K562 (cell line): ENCODE measurements around the gene CACNA1A. TPM values are rescaled to one million over a fixed set of nuclear protein-coding genes. Genes with fewer than 3 reads are reported as not detected.

Source experiments
- ATAC-seq: fragments of 200-7000 bp; cut with Tn5 transposase; 3 replicates; pipeline ENCODE4 v1.9.1; 2020; ENCODE audit warnings: moderate library complexity
- BruUV-seq: library from RNA; stranded (reverse); fragments of 400-500 nt; replicated peaks from 2 replicates; lab custom pipeline; 2021; lab: Mats Ljungman, UMichigan
- CTCF ChIA-PET: fragments of 300-600 bp; formaldehyde crosslinking; extraction: SDS; loops from one replicate; lab custom pipeline; 2021; ENCODE audit warnings: low intra/inter-chr PET ratio; lab: Yijun Ruan, JAX
- POLR2A ChIA-PET: fragments of 300-600, 350-650 bp; sonication (Branson Sonifier 250); formaldehyde crosslinking; extraction: SDS; loops from one replicate; lab custom pipeline; 2021; ENCODE audit warnings: antibody characterized with exemption, inconsistent platforms; lab: Yijun Ruan, JAX
- DNase-seq, 4 experiments: peaks; one replicate each; pipeline versions ENCODE4 v3.0.0 to v3.0.0-alpha.2; 2011 to 2018; ENCODE audit warnings: low spot score in 3 of 4, mixed read lengths in 3 of 4; ENCODE audit errors: extremely low read depth in 1 of 4
- FAIRE-seq: peaks from 2 replicates; lab custom pipeline; 2011; peaks lifted over from hg19 to GRCh38; lab: Jason Lieb, UNC
- H2AFZ ChIP-seq: 2 replicates; pipeline ENCODE4 v1.6.0; 2011; ENCODE audit warnings: low read depth, low read length, control low read depth, inconsistent platforms
- H3K27ac ChIP-seq: fragments of 200-600 bp; 3 replicates; pipeline ENCODE4 v1.8.0; 2011; ENCODE audit warnings: low read depth, mild to moderate bottlenecking, control low read depth, inconsistent platforms, low read length, moderate library complexity, mixed read lengths; ENCODE audit errors: extremely low read depth
- H3K27me3 ChIP-seq, 2 experiments: fragments of 300-600 bp in 1 of 2; 2 replicates in 1 of 2; 3 replicates in 1 of 2; pipeline versions ENCODE4 v1.6.0 to v1.8.0; 2011; ENCODE audit warnings: inconsistent platforms in 2 of 2, low read length in 2 of 2, mild to moderate bottlenecking in 1 of 2, mixed read lengths in 1 of 2, moderate library complexity in 1 of 2; ENCODE audit not compliant: control insufficient read depth in 2 of 2, insufficient read depth in 2 of 2
- H3K36me3 ChIP-seq: fragments of 300-600 bp; 3 replicates; pipeline ENCODE4 v1.8.0; 2011; ENCODE audit warnings: mild to moderate bottlenecking, low read length, inconsistent platforms; ENCODE audit not compliant: control insufficient read depth, insufficient read depth
- H3K4me1 ChIP-seq, 2 experiments: fragments of 200-600 bp in 1 of 2; replicated peaks in 1 of 2; 2 replicates in 1 of 2; 3 replicates in 1 of 2; pipeline versions ENCODE4 v1.5.1 to v1.8.0; 2011; ENCODE audit warnings: inconsistent platforms in 2 of 2, low read length in 2 of 2, mild to moderate bottlenecking in 1 of 2, mixed read lengths in 1 of 2, moderate library complexity in 1 of 2; ENCODE audit not compliant: control insufficient read depth in 2 of 2, insufficient read depth in 2 of 2
- H3K4me2 ChIP-seq: 2 replicates; pipeline ENCODE4 v1.6.1; 2011; ENCODE audit warnings: low read length, control low read depth, inconsistent platforms, mixed read lengths; ENCODE audit not compliant: insufficient read depth
- H3K4me3 ChIP-seq: fragments of 200-600 bp; sonication (generic), shearing (Covaris generic); 2 replicates; pipeline ENCODE4 v1.5.1; 2016; ENCODE audit warnings: control low read depth, inconsistent platforms
- H3K79me2 ChIP-seq: fragments of 200-600 bp; 3 replicates; pipeline ENCODE4 v1.8.0; 2011; ENCODE audit warnings: low read length, inconsistent platforms; ENCODE audit not compliant: control insufficient read depth, insufficient read depth
- H3K9ac ChIP-seq, 2 experiments: 2 replicates each; pipeline versions ENCODE4 v1.6.0 to v1.6.1; 2011; ENCODE audit warnings: low read depth in 2 of 2, low read length in 2 of 2, control low read depth in 1 of 2, inconsistent platforms in 1 of 2, mild to moderate bottlenecking in 1 of 2, mixed read lengths in 1 of 2; ENCODE audit not compliant: insufficient read depth in 1 of 2
- H3K9me1 ChIP-seq: one replicate; pipeline ENCODE4 v1.6.0; 2011; ENCODE audit warnings: inconsistent platforms, mild to moderate bottlenecking, low read length, moderate library complexity; ENCODE audit not compliant: control insufficient read depth, insufficient read depth
- H3K9me3 ChIP-seq: replicated peaks from 2 replicates; pipeline ENCODE4 v1.5.1; 2011; ENCODE audit warnings: low read depth, low read length, inconsistent platforms; ENCODE audit not compliant: control insufficient read depth, insufficient read depth
- H4K20me1 ChIP-seq: replicated peaks from 2 replicates; pipeline ENCODE4 v1.6.1; 2011; ENCODE audit warnings: low read length, inconsistent platforms, mixed read lengths; ENCODE audit not compliant: control insufficient read depth, insufficient read depth
- ARID4B ChIP-seq: sonication (generic); formaldehyde crosslinking; IDR thresholded peaks from 2 replicates; pipeline ENCODE4 v1.8.0; 2022; ENCODE audit warnings: mild to moderate bottlenecking, missing genetic modification reagents
- EHMT2 ChIP-seq: fragments of 450-650 bp; IDR thresholded peaks from 2 replicates; pipeline ENCODE4 v1.6.1; 2018; ENCODE audit warnings: antibody characterized with exemption
- NCOA2 ChIP-seq, 2 experiments: fragments of 450-650 bp; IDR thresholded peaks; 2 replicates each; pipeline ENCODE4 v1.6.1; 2018; ENCODE audit warnings: mild to moderate bottlenecking in 2 of 2, moderate library complexity in 1 of 2; ENCODE audit not compliant: partially characterized antibody in 2 of 2
- NKRF ChIP-seq: fragments of 450-650 bp; IDR thresholded peaks from 2 replicates; pipeline ENCODE4 v1.6.1; 2016; ENCODE audit warnings: borderline replicate concordance
- NR0B1 ChIP-seq: fragments of 450-650 bp; IDR thresholded peaks from one replicate; pipeline ENCODE4 v1.6.1; 2018; ENCODE audit warnings: mild to moderate bottlenecking, moderate library complexity; ENCODE audit not compliant: partially characterized antibody
- NR2C2 ChIP-seq, 2 experiments: fragments of 200-800 bp in 1 of 2; sonication (Bioruptor generic) in 1 of 2; sonication (generic) in 1 of 2; formaldehyde crosslinking in 1 of 2; IDR thresholded peaks; 2 replicates each; pipeline versions ENCODE4 v1.6.1 to v1.8.0; 2016 to 2022; ENCODE audit warnings: mild to moderate bottlenecking in 1 of 2, missing compliant biosample characterization in 1 of 2, missing genetic modification characterization in 1 of 2, missing genetic modification reagents in 1 of 2
- RBM25 ChIP-seq: fragments of 200-400 bp; formaldehyde crosslinking; IDR thresholded peaks from 2 replicates; pipeline ENCODE4 v1.6.1; 2018; ENCODE audit warnings: low read length, low read depth, moderate library complexity; ENCODE audit not compliant: severe bottlenecking
- WGBS: fragments of 100-300 bp; shearing (Covaris generic); methylation state at CpG from one replicate; pipeline ENCODE4 v1.1.6; 2016; ENCODE audit warnings: low coverage, mixed read lengths; ENCODE audit not compliant: insufficient coverage; ENCODE audit errors: missing lambda C conversion rate; 5-methylcytosine and 5-hydroxymethylcytosine counted together
- in situ Hi-C: fragments of 300-500 bp; cut with MboI; formaldehyde crosslinking; loops from 4 replicates; pipeline ENCODE4 v1.15.0; 2018; ENCODE audit warnings: inconsistent platforms, mixed read lengths
- intact Hi-C: fragments of 100-400 bp; cut with micrococcal nuclease; formaldehyde crosslinking; loops from 2 replicates; pipeline ENCODE4 v1.14.2; 2022
- polyA plus RNA-seq, 8 experiments: library from polyadenylated mRNA; depleted of rRNA in 4 of 8; stranded (reverse) in 5 of 8; unstranded in 3 of 8; fragments of >200 nt; fragmentation: Nextera tagmentation in 2 of 8; fragmentation: Illumina TruSeq in 1 of 8; extraction: Ambion mirVana in 2 of 8; extraction: Trizol in 1 of 8; gene quantifications; 2 replicates each; pipeline versions ENCODE4 v1.2.1 to v1.2.3, GENCODE V29; 2011 to 2014; ENCODE audit warnings: inconsistent platforms in 1 of 8, missing spikeins in 1 of 8
- total RNA-seq, 7 experiments: library from RNA; depleted of rRNA in 6 of 7; stranded (reverse); fragments of >200 nt in 6 of 7; fragmentation: Illumina TruSeq in 2 of 7; extraction: Trizol in 2 of 7; gene quantifications; 2 replicates each; pipeline versions ENCODE4 v1.2.1 to v1.2.3, GENCODE V29; 2011 to 2021; ENCODE audit warnings: low replicate concordance in 1 of 7

Gene CACNA1A
- total and polyA plus RNA-seq, 9 of the 15 experiments (the other 6 are each of a cell fraction or from before 2014, with no cell fraction given) = 0.03 to 0.20 (median 0.09) TPM; not detected in 1

- TF ChIP-seq NKRF (no peak), NR2C2 (CRISPR knock-in tag; IDR thresholded peaks at IDR 0.05) (no peak), NR2C2 (tag; IDR thresholded peaks at IDR 0.05) (no peak)
These were observed 6.6 kb downstream of the CACNA1A start (continued) for GRCh38 chr19:13499692-13500091.

- 0% methylated on average over 1 of the region's 1 CpG for WGBS
- no peaks in the 10 kb centered on the region for H3K4me1 ChIP-seq
- H3K36me3 ChIP-seq = no peaks in the 10 kb centered on the region
- FAIRE-seq = no peak
- ChIA-PET POLR2A (no interaction called here), CTCF (no interaction called here)
- no peak for ATAC-seq
- H3K4me2 ChIP-seq = no peak overlapping the region
- H2AFZ ChIP-seq = no peak overlapping the region
- peaks cover 0 to 7% of the 10 kb centered on the region in 2 experiments; a peak in 1 of 5 replicates for H3K27me3 ChIP-seq
- no peaks in the 10 kb centered on the region for H3K9me1 ChIP-seq
- in situ Hi-C loops = no loop called here
- no peaks in the 10 kb centered on the region for H4K20me1 ChIP-seq
- no peak overlapping the region for H3K27ac ChIP-seq
- DNase-seq = no peak
- no TSS peak for BruUV-seq
- no peaks in the 10 kb centered on the region for H3K9me3 ChIP-seq
- no peaks in the 10 kb centered on the region for H3K79me2 ChIP-seq
- intact Hi-C loops = no loop called here
- no peak overlapping the region for H3K4me3 ChIP-seq
- H3K9ac ChIP-seq = no peak overlapping the region
- peak; percentile 63 for TF ChIP-seq RBM25
- TF ChIP-seq ARID4B = no peak
- peak; percentile 65; the same call in 1 of the 2 replicates for TF ChIP-seq EHMT2
- TF ChIP-seq NCOA2 (IDR thresholded peaks at IDR 0.05; ENCODE audit: partially characterized antibody in 2 of 2) = no peak
- no peak for TF ChIP-seq NR0B1
These were observed 12.6 kb downstream of the CACNA1A start for GRCh38 chr19:13493516-13494310.
